Measurements from ENCODE around the gene MYCBP2. TPM values are rescaled to one million over a fixed set of nuclear protein-coding genes. Genes with fewer than 3 reads are reported as not detected.
"Not testable (repeated sequence)": the region's sequence is repeated elsewhere in the genome, so short reads cannot be mapped to it uniquely, and the experiment has no call there.

The MYCBP2 gene
- total RNA-seq, 1 donor from 2014 or later = 58.4 TPM

DNA sequence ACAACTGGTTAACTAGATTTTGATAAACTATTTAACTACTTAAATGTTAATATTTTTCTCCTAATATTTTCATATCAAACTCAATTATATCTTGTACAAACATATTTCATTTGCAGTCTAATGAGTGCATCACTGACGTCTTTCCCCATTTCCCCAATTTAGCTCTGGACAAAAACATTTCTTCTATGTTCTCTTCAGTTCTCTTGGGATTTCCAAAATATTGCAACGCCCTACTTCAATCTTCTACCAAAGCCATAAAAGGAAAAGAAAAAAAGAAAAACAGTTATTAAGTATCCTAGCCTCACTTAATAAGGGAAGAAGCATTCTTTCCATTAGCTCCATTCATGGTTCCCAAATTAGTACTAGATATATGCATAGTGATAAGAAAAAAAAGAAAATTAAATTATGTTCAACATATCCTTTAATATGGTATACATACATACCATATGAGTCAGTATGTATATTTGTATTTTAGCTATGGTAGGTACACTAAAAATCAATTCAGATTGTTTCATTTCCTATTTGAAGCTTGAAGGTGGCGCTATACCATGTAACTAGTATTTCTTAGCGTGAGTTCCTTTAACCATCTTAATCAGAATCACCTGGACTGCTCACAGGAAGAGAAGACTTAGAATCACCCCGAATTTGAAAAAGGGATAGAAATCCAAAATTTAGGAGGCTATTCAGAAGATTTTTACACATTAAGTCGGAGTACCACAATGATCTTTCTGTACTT, 309.8 kb downstream of the MYCBP2 start:
- DNase-seq (ENCODE audit: low spot score, unreplicated experiment) = no peak
- H3K27me3 Mint-ChIP-seq = no peaks in the 10 kb centered on the region
- TF ChIP-seq CTCF (IDR thresholded peaks at IDR 0.05; ENCODE audit: unreplicated experiment) = no peak
- H3K4me1 Mint-ChIP-seq (ENCODE audit: low read depth) = no peaks in the 10 kb centered on the region
- H3K4me3 Mint-ChIP-seq (ENCODE audit: low read depth) = no peak overlapping the region
- H3K9me3 Mint-ChIP-seq (ENCODE audit: low read depth) = no peaks in the 10 kb centered on the region
- H3K36me3 Mint-ChIP-seq (ENCODE audit: insufficient read depth) = peaks cover 13% of the 10 kb centered on the region
- H3K27ac Mint-ChIP-seq = no peak overlapping the region

- Mint-ChIP-seq H3K27ac (no peak overlapping the region), H3K27me3 (no peaks in the 10 kb centered on the region), H3K4me3 (ENCODE audit: low read depth) (no peak overlapping the region), H3K4me1 (ENCODE audit: low read depth) (no peaks in the 10 kb centered on the region), H3K36me3 (ENCODE audit: insufficient read depth) (peaks cover 17% of the 10 kb centered on the region), H3K9me3 (ENCODE audit: low read depth) (no peaks in the 10 kb centered on the region)
- DNase-seq (ENCODE audit: low spot score, unreplicated experiment) = no peak
- TF ChIP-seq CTCF (IDR thresholded peaks at IDR 0.05; ENCODE audit: unreplicated experiment) = no peak
These were observed 310.6 kb downstream of the MYCBP2 start for GRCh38 chr13:77016251-77016812.

- Mint-ChIP-seq H3K9me3 (ENCODE audit: low read depth) (no peaks in the 10 kb centered on the region), H3K36me3 (ENCODE audit: insufficient read depth) (peaks cover 21% of the 10 kb centered on the region)
- TF ChIP-seq CTCF (IDR thresholded peaks at IDR 0.05; ENCODE audit: unreplicated experiment) = no peak
These were observed 311.8 kb downstream of the MYCBP2 start for GRCh38 chr13:77014906-77015685.

DNA sequence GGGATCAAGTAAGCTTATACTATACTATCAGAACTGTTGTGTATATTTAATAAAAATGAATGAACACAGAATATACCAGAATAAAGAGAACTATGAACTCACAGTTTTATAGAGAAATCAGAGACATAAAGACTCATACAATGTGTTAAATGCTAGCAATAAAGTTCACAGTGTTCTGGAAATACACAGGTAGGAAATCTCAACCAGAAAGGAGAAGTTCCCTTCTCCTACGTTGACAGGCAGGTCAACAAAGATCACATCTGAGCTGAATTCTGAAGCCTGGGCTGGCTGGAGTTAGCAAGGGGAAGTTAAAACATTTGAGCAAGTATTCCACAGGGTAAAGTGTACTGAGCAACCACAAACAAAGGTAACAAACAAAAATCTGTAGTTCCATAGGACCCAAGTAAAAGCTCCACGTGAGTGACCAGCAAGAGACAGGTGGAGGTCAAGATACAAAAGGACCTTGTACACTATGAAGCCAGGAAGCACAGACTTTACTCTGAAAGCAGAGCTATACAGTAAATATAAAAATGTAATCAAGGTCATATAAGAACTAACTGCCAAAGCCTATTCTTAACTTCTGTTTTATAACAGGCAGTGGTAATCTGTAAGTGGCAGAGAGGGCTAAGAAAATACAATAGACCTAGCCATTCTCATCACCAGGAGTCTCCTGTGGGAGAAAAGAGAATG, 312.9 kb downstream of the MYCBP2 start:
- H3K9me3 Mint-ChIP-seq (ENCODE audit: low read depth) = no peaks in the 10 kb centered on the region
- H3K27me3 Mint-ChIP-seq = no peaks in the 10 kb centered on the region
- H3K36me3 Mint-ChIP-seq (ENCODE audit: insufficient read depth) = peaks cover 28% of the 10 kb centered on the region

More at GRCh38 chr13:77014906-77015685, 311.8 kb downstream of the MYCBP2 start:
- H3K4me1 Mint-ChIP-seq (ENCODE audit: low read depth) = no peaks in the 10 kb centered on the region
- H3K4me3 Mint-ChIP-seq (ENCODE audit: low read depth) = no peak overlapping the region
- no peak overlapping the region for H3K27ac Mint-ChIP-seq
- no peaks in the 10 kb centered on the region for H3K27me3 Mint-ChIP-seq
- no peak for DNase-seq (ENCODE audit: low spot score, unreplicated experiment)

DNA sequence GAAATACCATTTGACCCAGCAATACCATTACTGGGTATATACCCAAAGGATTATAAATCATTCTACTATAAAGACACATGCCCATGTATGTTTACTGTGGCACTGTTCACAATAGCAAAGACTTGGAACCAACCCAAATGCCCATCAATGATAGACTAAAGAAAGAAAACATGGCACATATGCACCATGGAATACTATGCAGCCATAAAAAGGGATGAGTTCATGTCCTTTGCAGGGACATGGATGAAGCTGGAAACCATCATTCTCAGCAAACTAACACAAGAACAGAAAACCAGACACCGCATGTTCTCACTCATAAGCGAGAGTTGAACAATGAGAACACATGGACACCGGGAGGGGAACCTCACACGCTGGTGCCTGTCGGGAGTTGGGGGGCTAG, 317.2 kb downstream of the MYCBP2 start:
- H3K9me3 Mint-ChIP-seq (ENCODE audit: low read depth); H3K27ac Mint-ChIP-seq; DNase-seq (ENCODE audit: low spot score, unreplicated experiment); H3K4me3 Mint-ChIP-seq (ENCODE audit: low read depth); H3K27me3 Mint-ChIP-seq; H3K4me1 Mint-ChIP-seq (ENCODE audit: low read depth): not testable (repeated sequence)
- peaks cover 27% of the 10 kb centered on the region for H3K36me3 Mint-ChIP-seq (ENCODE audit: insufficient read depth)

More for the DNA sequence above, 312.9 kb downstream of the MYCBP2 start:
- H3K4me1 Mint-ChIP-seq (ENCODE audit: low read depth) = no peaks in the 10 kb centered on the region
- H3K27ac Mint-ChIP-seq = no peak overlapping the region
- H3K4me3 Mint-ChIP-seq (ENCODE audit: low read depth) = no peak overlapping the region
- DNase-seq (ENCODE audit: low spot score, unreplicated experiment) = no peak
- TF ChIP-seq CTCF (IDR thresholded peaks at IDR 0.05; ENCODE audit: unreplicated experiment) = no peak

All from progenitor cell of endocrine pancreas (in vitro differentiated cells).